Measurements from ENCODE around the gene CENATAC. TPM values are rescaled to one million over a fixed set of nuclear protein-coding genes. Genes with fewer than 3 reads are reported as not detected.
"Not testable (repeated sequence)": the region's sequence is repeated elsewhere in the genome, so short reads cannot be mapped to it uniquely, and the experiment has no call there.

Gene CENATAC
- polyA plus RNA-seq, 1 donor from 2014 or later, result 70.3 TPM

DNA sequence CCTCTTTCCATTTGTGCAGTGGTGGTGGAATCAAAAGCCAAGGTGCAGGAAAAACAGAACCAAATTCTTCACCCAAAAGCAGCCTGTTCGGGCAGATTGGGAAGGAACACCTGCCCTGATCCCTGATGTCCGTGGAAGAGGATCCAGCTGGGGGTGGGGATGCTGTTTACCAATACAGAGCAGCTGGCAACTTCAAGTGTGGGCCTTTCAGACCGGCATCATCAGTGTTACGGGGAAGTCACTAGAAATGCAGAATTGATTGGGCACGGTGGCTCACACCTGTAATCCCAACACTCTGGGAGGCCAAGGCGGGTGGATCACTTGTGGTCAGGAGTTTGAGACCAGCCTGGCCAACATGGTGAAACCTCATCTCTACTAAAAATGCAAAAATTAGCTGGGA is 44.0 kb upstream of the CENATAC start:
- Histone ChIP-seq H3K4me3 (ENCODE audit: low read length) (peak overlapping the region; percentile 57), H3K27ac (ENCODE audit: low read length) (peak overlapping the region; percentile 99), H3K4me2 (ENCODE audit: low read length) (peak overlapping the region; percentile 84), H3K9ac (ENCODE audit: low read length) (peak overlapping the region; percentile 77)
- not testable (repeated sequence) for H3K27me3 ChIP-seq (ENCODE audit: insufficient read depth, low read depth, low read length); H3K36me3 ChIP-seq (ENCODE audit: insufficient read depth, low read length); H3K79me2 ChIP-seq (replicated peaks; ENCODE audit: insufficient read depth, low read length); H4K20me1 ChIP-seq (ENCODE audit: insufficient read depth); H3F3A ChIP-seq (ENCODE audit: insufficient read depth, low read length, poor library complexity, severe bottlenecking); H3K9me2 ChIP-seq (ENCODE audit: insufficient read depth, low read length); H3K9me3 ChIP-seq (ENCODE audit: low read length); H2AFZ ChIP-seq (ENCODE audit: low read depth, low read length)

DNA sequence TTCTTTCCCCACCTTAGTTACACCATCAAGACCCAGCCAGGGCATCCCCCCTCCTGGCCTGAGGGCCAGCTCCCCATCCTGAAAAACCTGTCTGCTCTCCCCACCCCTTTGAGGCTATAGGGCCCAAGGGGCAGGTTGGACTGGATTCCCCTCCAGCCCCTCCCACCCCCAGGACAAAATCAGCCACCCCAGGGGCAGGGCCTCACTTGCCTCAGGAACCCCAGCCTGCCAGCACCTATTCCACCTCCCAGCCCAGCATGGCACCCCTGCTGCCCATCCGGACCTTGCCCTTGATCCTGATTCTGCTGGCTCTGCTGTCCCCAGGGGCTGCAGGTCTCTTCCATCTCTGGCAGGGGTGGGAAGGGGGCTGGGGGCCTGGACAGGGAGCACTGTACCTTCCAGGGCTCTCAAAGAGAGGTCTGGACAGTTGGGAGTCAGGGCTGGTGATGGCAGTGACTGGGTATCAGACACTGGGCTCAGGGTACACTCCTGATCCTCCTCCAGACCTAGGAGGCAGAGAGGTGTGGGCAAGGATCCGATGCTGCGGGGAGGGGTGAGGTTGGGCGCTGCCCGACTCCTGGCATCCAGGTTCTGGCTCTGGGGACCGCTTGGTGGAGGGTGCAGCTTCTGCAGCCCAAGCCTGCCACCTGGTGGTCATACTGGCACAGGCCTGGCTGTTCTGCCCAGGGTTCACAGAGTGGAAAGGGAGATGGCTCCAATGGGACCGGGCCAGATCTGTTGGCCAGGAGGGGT is 41.7 kb upstream of the CENATAC start, which contains the start of gene UPK2:
TSS of gene UPK2 (plus strand) at position 205 of the 753 bp plus-strand sequence. CDS start at position 258, 53 bp downstream.
- Histone ChIP-seq H3K4me3 (ENCODE audit: low read length) (peak within 1 kb of the TSS; percentile 24), H3K79me2 (replicated peaks; ENCODE audit: insufficient read depth, low read length) (peaks cover 3% of the 10 kb centered on the region), H3K27me3 (ENCODE audit: insufficient read depth, low read depth, low read length) (no peaks in the 10 kb centered on the region), H3K36me3 (ENCODE audit: insufficient read depth, low read length) (no peaks in the 10 kb centered on the region), H3K9ac (ENCODE audit: low read length) (peak within 1 kb of the TSS; percentile 47), H4K20me1 (ENCODE audit: insufficient read depth) (no peaks in the 10 kb centered on the region), H2AFZ (ENCODE audit: low read depth, low read length) (peak within 1 kb of the TSS; percentile 12), H3K27ac (ENCODE audit: low read length) (peak within 1 kb of the TSS; percentile 1), H3K9me2 (ENCODE audit: insufficient read depth, low read length) (no peaks in the 10 kb centered on the region), H3F3A (ENCODE audit: insufficient read depth, low read length, poor library complexity, severe bottlenecking) (peaks cover 5% of the 10 kb centered on the region), H3K4me2 (ENCODE audit: low read length) (no peak within 1 kb of the TSS), H3K9me3 (ENCODE audit: low read length) (no peaks in the 10 kb centered on the region)
- TF ChIP-seq RAD21 (conservative IDR thresholded peaks at IDR 0.05) (peak; percentile 100), POLR2AphosphoS5 (IDR thresholded peaks at IDR 0.05) (no peak), EZH2 (IDR thresholded peaks at IDR 0.05; ENCODE audit: borderline replicate concordance, insufficient read depth, low read length, poor library complexity, severe bottlenecking) (no peak), EP300 (conservative IDR thresholded peaks at IDR 0.05; ENCODE audit: poor library complexity, severe bottlenecking) (peak; percentile 27), MXI1 (conservative IDR thresholded peaks at IDR 0.05; ENCODE audit: poor library complexity, severe bottlenecking) (peak; percentile 27), TAF1 (IDR thresholded peaks at IDR 0.05; ENCODE audit: low read depth) (no peak), SMC3 (conservative IDR thresholded peaks at IDR 0.05; ENCODE audit: poor library complexity) (peak; percentile 100)
- TF ChIP-seq, protein P1, sequence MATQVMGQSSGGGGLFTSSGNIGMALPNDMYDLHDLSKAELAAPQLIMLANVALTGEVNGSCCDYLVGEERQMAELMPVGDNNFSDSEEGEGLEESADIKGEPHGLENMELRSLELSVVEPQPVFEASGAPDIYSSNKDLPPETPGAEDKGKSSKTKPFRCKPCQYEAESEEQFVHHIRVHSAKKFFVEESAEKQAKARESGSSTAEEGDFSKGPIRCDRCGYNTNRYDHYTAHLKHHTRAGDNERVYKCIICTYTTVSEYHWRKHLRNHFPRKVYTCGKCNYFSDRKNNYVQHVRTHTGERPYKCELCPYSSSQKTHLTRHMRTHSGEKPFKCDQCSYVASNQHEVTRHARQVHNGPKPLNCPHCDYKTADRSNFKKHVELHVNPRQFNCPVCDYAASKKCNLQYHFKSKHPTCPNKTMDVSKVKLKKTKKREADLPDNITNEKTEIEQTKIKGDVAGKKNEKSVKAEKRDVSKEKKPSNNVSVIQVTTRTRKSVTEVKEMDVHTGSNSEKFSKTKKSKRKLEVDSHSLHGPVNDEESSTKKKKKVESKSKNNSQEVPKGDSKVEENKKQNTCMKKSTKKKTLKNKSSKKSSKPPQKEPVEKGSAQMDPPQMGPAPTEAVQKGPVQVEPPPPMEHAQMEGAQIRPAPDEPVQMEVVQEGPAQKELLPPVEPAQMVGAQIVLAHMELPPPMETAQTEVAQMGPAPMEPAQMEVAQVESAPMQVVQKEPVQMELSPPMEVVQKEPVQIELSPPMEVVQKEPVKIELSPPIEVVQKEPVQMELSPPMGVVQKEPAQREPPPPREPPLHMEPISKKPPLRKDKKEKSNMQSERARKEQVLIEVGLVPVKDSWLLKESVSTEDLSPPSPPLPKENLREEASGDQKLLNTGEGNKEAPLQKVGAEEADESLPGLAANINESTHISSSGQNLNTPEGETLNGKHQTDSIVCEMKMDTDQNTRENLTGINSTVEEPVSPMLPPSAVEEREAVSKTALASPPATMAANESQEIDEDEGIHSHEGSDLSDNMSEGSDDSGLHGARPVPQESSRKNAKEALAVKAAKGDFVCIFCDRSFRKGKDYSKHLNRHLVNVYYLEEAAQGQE (IDR thresholded peaks at IDR 0.05; ENCODE audit: borderline replicate concordance), result no peak
- TF ChIP-seq, protein P2, sequence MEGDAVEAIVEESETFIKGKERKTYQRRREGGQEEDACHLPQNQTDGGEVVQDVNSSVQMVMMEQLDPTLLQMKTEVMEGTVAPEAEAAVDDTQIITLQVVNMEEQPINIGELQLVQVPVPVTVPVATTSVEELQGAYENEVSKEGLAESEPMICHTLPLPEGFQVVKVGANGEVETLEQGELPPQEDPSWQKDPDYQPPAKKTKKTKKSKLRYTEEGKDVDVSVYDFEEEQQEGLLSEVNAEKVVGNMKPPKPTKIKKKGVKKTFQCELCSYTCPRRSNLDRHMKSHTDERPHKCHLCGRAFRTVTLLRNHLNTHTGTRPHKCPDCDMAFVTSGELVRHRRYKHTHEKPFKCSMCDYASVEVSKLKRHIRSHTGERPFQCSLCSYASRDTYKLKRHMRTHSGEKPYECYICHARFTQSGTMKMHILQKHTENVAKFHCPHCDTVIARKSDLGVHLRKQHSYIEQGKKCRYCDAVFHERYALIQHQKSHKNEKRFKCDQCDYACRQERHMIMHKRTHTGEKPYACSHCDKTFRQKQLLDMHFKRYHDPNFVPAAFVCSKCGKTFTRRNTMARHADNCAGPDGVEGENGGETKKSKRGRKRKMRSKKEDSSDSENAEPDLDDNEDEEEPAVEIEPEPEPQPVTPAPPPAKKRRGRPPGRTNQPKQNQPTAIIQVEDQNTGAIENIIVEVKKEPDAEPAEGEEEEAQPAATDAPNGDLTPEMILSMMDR (IDR thresholded peaks at IDR 0.05; ENCODE audit: poor library complexity, severe bottlenecking), result peak; percentile 99

All from neural cell (in vitro differentiated cells).